Mammary epithelial cell (primary cell): ENCODE data around the gene OLFM1.

Experiments used
- CTCF ChIP-seq, 2 donors: IDR thresholded peaks in 1 of 2; conservative IDR thresholded peaks in 1 of 2; 2 replicates each; pipeline ENCODE4 v1.5.1; 2011 to 2012; ENCODE audit warnings: inconsistent platforms in 2 of 2, low read length in 2 of 2, mild to moderate bottlenecking in 2 of 2, control low read depth in 1 of 2, low read depth in 1 of 2; ENCODE audit not compliant: insufficient read depth in 1 of 2; ENCODE audit errors: extremely low read depth in 1 of 2
- EZH2 ChIP-seq: IDR thresholded peaks from 2 replicates; pipeline ENCODE4 v1.6.1; 2012; ENCODE audit warnings: low read length, inconsistent platforms, borderline replicate concordance

GRCh38 chr9:135039266-135039870 is 48.1 kb upstream of the OLFM1 start:
- TF ChIP-seq CTCF (conservative IDR thresholded peaks at IDR 0.05 in 1 of 2, IDR thresholded peaks at IDR 0.05 in 1 of 2; ENCODE audit: extremely low read depth in 1 of 2, insufficient read depth in 1 of 2, low read depth in 1 of 2, low read length in 2 of 2) (no peak), EZH2 (no peak)
